Stimulated activated CD4-positive, alpha-beta T cell treated with anti-CD3 and anti-CD28 coated beads, Interleukin-2, amount 100 ng/mL, for 4 hours (primary cell): ENCODE data around the gene EIF5.
"Not testable (repeated sequence)": the region's sequence is repeated elsewhere in the genome, so short reads cannot be mapped to it uniquely, and the experiment has no call there.

Source experiments
- DNase-seq: peaks from one replicate; pipeline ENCODE4 v3.0.0-alpha.2; 2020; ENCODE audit warnings: low read depth

EIF5 gene

DNA sequence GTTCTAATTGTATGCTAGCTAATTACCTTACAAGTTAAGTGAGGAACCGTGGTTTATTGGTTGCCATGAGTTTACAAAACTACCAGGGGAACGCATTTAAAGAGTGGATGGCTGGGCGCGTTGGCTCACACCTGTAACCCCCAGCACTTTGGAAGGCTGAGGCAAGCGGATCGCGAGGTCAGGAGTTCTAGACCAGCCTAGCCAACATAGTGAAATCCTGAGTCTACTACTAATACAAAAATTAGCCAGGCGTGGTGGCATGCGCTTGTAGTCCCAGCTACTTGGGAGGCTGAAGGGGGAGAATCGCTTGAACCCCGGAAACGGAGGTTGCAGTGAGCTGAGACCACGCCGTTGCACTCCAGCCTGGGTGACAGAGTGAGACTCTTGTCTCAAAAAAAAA lies 2.2 kb downstream of the EIF5 start:
- DNase-seq = no peak

- no peak for DNase-seq
Measured at GRCh38 chr14:103337794-103338193, 3.8 kb downstream of the EIF5 start.

DNA sequence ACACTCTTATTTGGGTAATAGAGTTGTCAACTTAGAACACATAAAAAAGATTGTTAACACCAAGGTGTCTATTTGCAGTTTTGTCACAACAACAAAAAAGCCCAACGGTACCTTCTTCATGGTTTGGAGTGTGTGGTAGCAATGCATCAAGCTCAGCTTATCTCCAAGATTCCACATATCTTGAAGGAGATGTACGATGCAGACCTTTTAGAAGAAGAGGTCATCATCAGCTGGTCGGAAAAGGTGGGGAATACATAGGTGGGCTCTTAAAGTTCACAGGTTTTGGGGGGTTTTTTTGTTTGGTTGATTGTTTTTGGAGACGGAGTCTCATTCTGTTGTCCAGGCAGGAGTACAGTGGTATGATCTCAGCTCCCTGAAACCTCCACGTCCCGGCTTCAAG lies 5.5 kb downstream of the EIF5 start:
- no peak for DNase-seq

GRCh38 chr14:103340480-103341212 lies 6.6 kb downstream of the EIF5 start:
- DNase-seq = no peak

- no peak for DNase-seq
Measured at GRCh38 chr14:103341250-103342129, 7.5 kb downstream of the EIF5 start.

- DNase-seq = no peak
Measured at GRCh38 chr14:103343164-103343879, 9.3 kb downstream of the EIF5 start.

DNA sequence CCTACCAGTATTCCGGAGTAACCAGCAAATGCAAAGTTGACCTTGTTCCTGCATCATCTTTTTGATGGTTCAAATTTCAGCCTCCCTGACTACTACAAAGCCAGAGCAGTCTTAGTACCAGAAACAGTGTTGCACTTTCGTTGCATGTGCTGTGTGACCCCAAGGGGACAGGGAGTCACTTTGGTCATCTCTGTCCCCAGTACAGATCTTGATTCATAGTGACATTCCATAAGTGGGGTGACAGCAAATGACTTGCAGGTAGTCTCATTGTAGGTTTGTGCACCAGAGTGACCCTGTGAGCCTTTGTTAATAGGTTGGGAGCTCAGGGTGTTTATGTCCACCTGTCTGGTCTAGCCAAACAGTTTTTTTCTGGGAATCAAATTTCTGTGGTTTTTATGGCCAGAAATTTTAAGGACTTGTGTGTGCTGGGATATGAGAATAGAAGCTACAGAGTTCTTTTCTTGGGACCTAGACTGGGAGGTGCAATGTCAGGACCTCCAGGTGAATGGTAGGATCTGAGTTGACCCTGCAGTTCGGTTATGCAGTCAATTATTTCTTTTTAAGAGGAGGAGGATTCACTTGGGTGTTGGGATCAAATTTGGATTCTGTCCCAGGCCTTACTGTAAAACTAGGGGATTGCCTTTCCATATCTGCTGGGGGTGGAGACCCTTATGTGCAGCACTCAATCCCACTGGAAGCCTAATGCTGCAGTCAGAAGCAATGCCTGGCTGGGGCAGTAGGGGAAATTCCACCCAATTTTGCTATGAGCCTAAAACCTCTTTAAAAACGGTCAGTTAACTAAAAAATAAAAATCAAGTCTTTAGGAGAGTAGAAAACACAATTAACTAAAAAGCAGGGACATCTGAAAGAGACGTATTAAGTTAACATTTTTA lies 10.1 kb downstream of the EIF5 start:
- DNase-seq = no peak

- DNase-seq = no peak
Measured at GRCh38 chr14:103346286-103346685, 12.2 kb downstream of the EIF5 start.

GRCh38 chr14:103347091-103347815 lies 13.2 kb downstream of the EIF5 start:
- DNase-seq = no peak

- no peak for DNase-seq
Measured at GRCh38 chr14:103348154-103348553, 14.1 kb downstream of the EIF5 start.

GRCh38 chr14:103349982-103350381 lies 15.9 kb downstream of the EIF5 start:
- DNase-seq = no peak

DNA sequence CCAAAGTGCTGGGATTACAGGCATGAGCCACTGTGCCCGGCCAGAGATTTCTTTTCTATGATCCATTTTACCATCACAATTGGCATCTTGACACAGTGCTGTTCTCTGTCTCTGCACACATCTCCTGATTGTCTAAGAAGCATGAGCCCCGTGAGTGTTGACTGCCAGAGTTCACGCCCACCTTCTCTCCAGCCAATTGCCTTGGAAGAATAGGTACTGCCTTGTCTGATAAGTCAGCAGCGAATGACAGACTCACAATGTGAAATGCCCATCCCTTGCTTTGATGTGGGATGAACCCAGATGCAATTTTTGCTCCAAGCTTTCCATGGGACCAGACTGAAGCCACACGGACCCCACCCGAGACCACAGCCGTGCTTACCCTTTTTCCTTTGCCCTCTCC lies 19.3 kb downstream of the EIF5 start:
- no peak for DNase-seq

- no peak for DNase-seq
Measured at GRCh38 chr14:103354141-103354540, 20.1 kb downstream of the EIF5 start.

GRCh38 chr14:103356024-103356682 lies 22.1 kb downstream of the EIF5 start:
- DNase-seq = no peak

GRCh38 chr14:103357552-103357951 lies 23.5 kb downstream of the EIF5 start:
- not testable (repeated sequence) for DNase-seq

- no peak for DNase-seq
Measured at GRCh38 chr14:103360548-103360947, 26.5 kb downstream of the EIF5 start.

GRCh38 chr14:103361867-103362266 lies 27.8 kb downstream of the EIF5 start:
- DNase-seq = no peak

- no peak for DNase-seq
Measured at GRCh38 chr14:103362780-103363179, 28.7 kb downstream of the EIF5 start.

GRCh38 chr14:103366741-103367140 lies 32.7 kb downstream of the EIF5 start:
- DNase-seq = no peak

DNA sequence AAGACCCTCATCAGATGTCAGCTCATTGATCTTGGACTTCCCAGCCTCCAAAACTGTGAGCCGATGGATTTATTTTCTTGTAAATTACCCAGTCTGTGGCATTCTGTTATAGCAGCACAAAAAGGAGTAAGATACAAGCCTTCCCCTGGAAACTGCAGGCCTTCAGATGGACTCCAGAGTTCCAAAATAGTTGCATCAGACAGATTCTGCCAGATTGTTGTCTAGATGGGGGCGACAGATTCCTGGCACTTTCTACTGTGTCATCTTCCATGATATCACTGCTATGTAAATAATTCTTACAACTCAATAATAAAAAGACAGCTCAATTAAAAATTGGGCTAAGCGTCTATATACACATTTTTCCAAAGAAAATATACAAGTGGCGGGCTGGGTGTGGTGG lies 34.0 kb downstream of the EIF5 start:
- DNase-seq = no peak
